ENCODE measurements around the gene KLRC4.

- TF ChIP-seq CTCF (IDR thresholded peaks at IDR 0.05; ENCODE audit: low read depth, low read length) (no peak), EZH2phosphoT487 (IDR thresholded peaks at IDR 0.05; ENCODE audit: low read depth) (no peak)
Observed at GRCh38 chr12:10361084-10361483, 48.5 kb downstream of the KLRC4 start.

Measured in OCI-LY3 (cell line).